SW480 (cell line): ENCODE measurements around the gene RMND5A.
A peak's percentile ranks its signal among the peaks of the same experiment; 100 is the strongest.

ENCODE experiments used
- DNase-seq: peaks from one replicate; pipeline ENCODE4 v3.0.0-alpha.2; 2016; ENCODE audit warnings: low spot score

The RMND5A gene

GRCh38 chr2:86791573-86791972, 71.5 kb downstream of the RMND5A start:
- no peak for DNase-seq

- DNase-seq: no peak
These were observed 73.7 kb downstream of the RMND5A start for GRCh38 chr2:86793752-86794151.

- DNase-seq: no peak
These were observed 74.8 kb downstream of the RMND5A start for GRCh38 chr2:86794861-86795260.

GRCh38 chr2:86800856-86801567, 80.9 kb downstream of the RMND5A start:
- no peak for DNase-seq

- no peak for DNase-seq
These were observed 86.2 kb downstream of the RMND5A start for GRCh38 chr2:86806059-86806857.

GRCh38 chr2:86807133-86807467, 87.0 kb downstream of the RMND5A start:
- no peak for DNase-seq

- DNase-seq: peak; percentile 94
These were observed 87.6 kb downstream of the RMND5A start for GRCh38 chr2:86807468-86808275.

- peak; percentile 98 for DNase-seq
These were observed 88.4 kb downstream of the RMND5A start for GRCh38 chr2:86808315-86809161.

- DNase-seq: no peak
These were observed 89.5 kb downstream of the RMND5A start for GRCh38 chr2:86809481-86810121.

GRCh38 chr2:86815611-86816010, 95.5 kb downstream of the RMND5A start:
- no peak for DNase-seq

- no peak for DNase-seq
These were observed 98.2 kb downstream of the RMND5A start for GRCh38 chr2:86818114-86818801.

- no peak for DNase-seq
These were observed 98.9 kb downstream of the RMND5A start for GRCh38 chr2:86818957-86819356.

GRCh38 chr2:86821306-86821705, 101.2 kb downstream of the RMND5A start:
- no peak for DNase-seq

- DNase-seq: no peak
These were observed 101.8 kb downstream of the RMND5A start for GRCh38 chr2:86821842-86822241.

- no peak for DNase-seq
These were observed 102.7 kb downstream of the RMND5A start for GRCh38 chr2:86822668-86823345.

GRCh38 chr2:86825036-86825692, 105.1 kb downstream of the RMND5A start:
- no peak for DNase-seq

GRCh38 chr2:86825693-86826381, 105.7 kb downstream of the RMND5A start:
- no peak for DNase-seq

- DNase-seq: no peak
These were observed 106.9 kb downstream of the RMND5A start for GRCh38 chr2:86826951-86827350.
